K562 (cell line): ENCODE data around the gene NEURL2. TPM values are rescaled to one million over a fixed set of nuclear protein-coding genes. Genes with fewer than 3 reads are reported as not detected.
A peak's percentile ranks its signal among the peaks of the same experiment; 100 is the strongest.

Source experiments
- ATAC-seq: fragments of 200-7000 bp; cut with Tn5 transposase; 3 replicates; pipeline ENCODE4 v1.9.1; 2020; ENCODE audit warnings: moderate library complexity
- BruUV-seq: library from RNA; stranded (reverse); fragments of 400-500 nt; replicated peaks from 2 replicates; lab custom pipeline; 2021; lab: Mats Ljungman, UMichigan
- CTCF ChIA-PET: fragments of 300-600 bp; formaldehyde crosslinking; extraction: SDS; loops from one replicate; lab custom pipeline; 2021; ENCODE audit warnings: low intra/inter-chr PET ratio; lab: Yijun Ruan, JAX
- POLR2A ChIA-PET: fragments of 300-600, 350-650 bp; sonication (Branson Sonifier 250); formaldehyde crosslinking; extraction: SDS; loops from one replicate; lab custom pipeline; 2021; ENCODE audit warnings: antibody characterized with exemption, inconsistent platforms; lab: Yijun Ruan, JAX
- DNase-seq, 4 experiments: peaks; one replicate each; pipeline versions ENCODE4 v3.0.0 to v3.0.0-alpha.2; 2011 to 2018; ENCODE audit warnings: low spot score in 3 of 4, mixed read lengths in 3 of 4; ENCODE audit errors: extremely low read depth in 1 of 4
- FAIRE-seq: peaks from 2 replicates; lab custom pipeline; 2011; peaks lifted over from hg19 to GRCh38; lab: Jason Lieb, UNC
- H2AFZ ChIP-seq: 2 replicates; pipeline ENCODE4 v1.6.0; 2011; ENCODE audit warnings: low read depth, low read length, control low read depth, inconsistent platforms
- H3K27ac ChIP-seq: fragments of 200-600 bp; 3 replicates; pipeline ENCODE4 v1.8.0; 2011; ENCODE audit warnings: low read depth, mild to moderate bottlenecking, control low read depth, inconsistent platforms, low read length, moderate library complexity, mixed read lengths; ENCODE audit errors: extremely low read depth
- H3K27me3 ChIP-seq, 2 experiments: fragments of 300-600 bp in 1 of 2; 2 replicates in 1 of 2; 3 replicates in 1 of 2; pipeline versions ENCODE4 v1.6.0 to v1.8.0; 2011; ENCODE audit warnings: inconsistent platforms in 2 of 2, low read length in 2 of 2, mild to moderate bottlenecking in 1 of 2, mixed read lengths in 1 of 2, moderate library complexity in 1 of 2; ENCODE audit not compliant: control insufficient read depth in 2 of 2, insufficient read depth in 2 of 2
- H3K36me3 ChIP-seq: fragments of 300-600 bp; 3 replicates; pipeline ENCODE4 v1.8.0; 2011; ENCODE audit warnings: mild to moderate bottlenecking, low read length, inconsistent platforms; ENCODE audit not compliant: control insufficient read depth, insufficient read depth
- H3K4me1 ChIP-seq, 2 experiments: fragments of 200-600 bp in 1 of 2; replicated peaks in 1 of 2; 2 replicates in 1 of 2; 3 replicates in 1 of 2; pipeline versions ENCODE4 v1.5.1 to v1.8.0; 2011; ENCODE audit warnings: inconsistent platforms in 2 of 2, low read length in 2 of 2, mild to moderate bottlenecking in 1 of 2, mixed read lengths in 1 of 2, moderate library complexity in 1 of 2; ENCODE audit not compliant: control insufficient read depth in 2 of 2, insufficient read depth in 2 of 2
- H3K4me2 ChIP-seq: 2 replicates; pipeline ENCODE4 v1.6.1; 2011; ENCODE audit warnings: low read length, control low read depth, inconsistent platforms, mixed read lengths; ENCODE audit not compliant: insufficient read depth
- H3K4me3 ChIP-seq: fragments of 200-600 bp; sonication (generic), shearing (Covaris generic); 2 replicates; pipeline ENCODE4 v1.5.1; 2016; ENCODE audit warnings: control low read depth, inconsistent platforms
- H3K79me2 ChIP-seq: fragments of 200-600 bp; 3 replicates; pipeline ENCODE4 v1.8.0; 2011; ENCODE audit warnings: low read length, inconsistent platforms; ENCODE audit not compliant: control insufficient read depth, insufficient read depth
- H3K9ac ChIP-seq, 2 experiments: 2 replicates each; pipeline versions ENCODE4 v1.6.0 to v1.6.1; 2011; ENCODE audit warnings: low read depth in 2 of 2, low read length in 2 of 2, control low read depth in 1 of 2, inconsistent platforms in 1 of 2, mild to moderate bottlenecking in 1 of 2, mixed read lengths in 1 of 2; ENCODE audit not compliant: insufficient read depth in 1 of 2
- H3K9me1 ChIP-seq: one replicate; pipeline ENCODE4 v1.6.0; 2011; ENCODE audit warnings: inconsistent platforms, mild to moderate bottlenecking, low read length, moderate library complexity; ENCODE audit not compliant: control insufficient read depth, insufficient read depth
- H3K9me3 ChIP-seq: replicated peaks from 2 replicates; pipeline ENCODE4 v1.5.1; 2011; ENCODE audit warnings: low read depth, low read length, inconsistent platforms; ENCODE audit not compliant: control insufficient read depth, insufficient read depth
- H4K20me1 ChIP-seq: replicated peaks from 2 replicates; pipeline ENCODE4 v1.6.1; 2011; ENCODE audit warnings: low read length, inconsistent platforms, mixed read lengths; ENCODE audit not compliant: control insufficient read depth, insufficient read depth
- CGGBP1 ChIP-seq: fragments of 250-450 bp; sonication (Bioruptor Pico); IDR thresholded peaks from 2 replicates; pipeline ENCODE4 v1.9.0; 2021; ENCODE audit warnings: mild to moderate bottlenecking
- CTCF ChIP-seq, 3 experiments: IDR thresholded peaks in 2 of 3; conservative IDR thresholded peaks in 1 of 3; 2 replicates each; pipeline ENCODE4 v1.5.1; 2011 to 2012; ENCODE audit warnings: low read length in 3 of 3, mild to moderate bottlenecking in 3 of 3, control low read depth in 2 of 3, improper control_type of control experiment in 1 of 3, inconsistent platforms in 1 of 3, low read depth in 1 of 3, mixed read lengths in 1 of 3, moderate library complexity in 1 of 3; ENCODE audit not compliant: insufficient read depth in 2 of 3
- DIDO1 ChIP-seq: fragments of 450-650 bp; IDR thresholded peaks from 2 replicates; pipeline ENCODE4 v1.6.1; 2016; ENCODE audit warnings: low read depth, missing biosample characterization, missing genetic modification characterization
- ELF2 ChIP-seq: fragments of 250-450 bp; sonication (Bioruptor Pico); IDR thresholded peaks from 2 replicates; pipeline ENCODE4 v1.5.0; 2021; ENCODE audit warnings: mild to moderate bottlenecking
- FUS ChIP-seq: fragments of 200-400 bp; formaldehyde crosslinking; optimal IDR thresholded peaks from 2 replicates; pipeline ENCODE3; 2017; ENCODE audit warnings: low read depth, low read length
- L3MBTL2 ChIP-seq: fragments of 450-650 bp; IDR thresholded peaks from 2 replicates; pipeline ENCODE4 v1.6.1; 2016; ENCODE audit warnings: mild to moderate bottlenecking, moderate library complexity
- MLX ChIP-seq, 2 experiments: fragments of 450-650 bp in 1 of 2; sonication (generic) in 1 of 2; formaldehyde crosslinking; conservative IDR thresholded peaks; 2 replicates each; pipeline versions ENCODE4 v1.4.0 to v1.8.1; 2020 to 2022; ENCODE audit warnings: mild to moderate bottlenecking in 1 of 2, missing genetic modification reagents in 1 of 2
- NCOR1 ChIP-seq: fragments of 450-650 bp; IDR thresholded peaks from 2 replicates; pipeline ENCODE4 v1.6.1; 2016; ENCODE audit warnings: mild to moderate bottlenecking, moderate library complexity
- NFRKB ChIP-seq: fragments of 450-650 bp; IDR thresholded peaks from 2 replicates; pipeline ENCODE4 v1.6.1; 2016; ENCODE audit warnings: low read depth
- RAD21 ChIP-seq, 2 experiments: fragments of 250-450 bp in 1 of 2; fragments of 450-650 bp in 1 of 2; sonication (Bioruptor Pico) in 1 of 2; formaldehyde crosslinking in 1 of 2; IDR thresholded peaks in 1 of 2; conservative IDR thresholded peaks in 1 of 2; 2 replicates each; pipeline versions ENCODE4 v1.4.0 to v1.8.0; 2020 to 2022; ENCODE audit warnings: mild to moderate bottlenecking in 2 of 2, moderate library complexity in 1 of 2
- RBM25 ChIP-seq: fragments of 200-400 bp; formaldehyde crosslinking; IDR thresholded peaks from 2 replicates; pipeline ENCODE4 v1.6.1; 2018; ENCODE audit warnings: low read length, low read depth, moderate library complexity; ENCODE audit not compliant: severe bottlenecking
- SMAD2 ChIP-seq: fragments of 150-350 bp; IDR thresholded peaks from 2 replicates; pipeline ENCODE4 v1.6.1; 2014; ENCODE audit warnings: low read depth, mild to moderate bottlenecking, low read length
- TFAP4 ChIP-seq: sonication (generic); formaldehyde crosslinking; IDR thresholded peaks from 2 replicates; pipeline ENCODE4 v1.8.0; 2022; ENCODE audit warnings: missing genetic modification reagents, mild to moderate bottlenecking, moderate library complexity, borderline replicate concordance
- ZNF212 ChIP-seq: fragments of 450-650 bp; formaldehyde crosslinking; IDR thresholded peaks from 2 replicates; pipeline ENCODE4 v1.4.0; 2020; ENCODE audit warnings: mild to moderate bottlenecking
- ZNF239 ChIP-seq: fragments of 250-450 bp; sonication (Bioruptor Pico); IDR thresholded peaks from 2 replicates; pipeline ENCODE4 v1.4.0; 2020; ENCODE audit warnings: mild to moderate bottlenecking
- ZNF584 ChIP-seq: fragments of 200-800 bp; sonication (Bioruptor generic); IDR thresholded peaks from 2 replicates; pipeline ENCODE4 v1.6.1; 2016; ENCODE audit warnings: low read depth, mild to moderate bottlenecking, missing genetic modification characterization, missing compliant biosample characterization
- ZNF655 ChIP-seq: fragments of 250-450 bp; sonication (Bioruptor Pico); IDR thresholded peaks from 2 replicates; pipeline ENCODE4 v1.5.0; 2021
- WGBS: fragments of 100-300 bp; shearing (Covaris generic); methylation state at CpG from one replicate; pipeline ENCODE4 v1.1.6; 2016; ENCODE audit warnings: low coverage, mixed read lengths; ENCODE audit not compliant: insufficient coverage; ENCODE audit errors: missing lambda C conversion rate; 5-methylcytosine and 5-hydroxymethylcytosine counted together
- in situ Hi-C: fragments of 300-500 bp; cut with MboI; formaldehyde crosslinking; loops from 4 replicates; pipeline ENCODE4 v1.15.0; 2018; ENCODE audit warnings: inconsistent platforms, mixed read lengths
- intact Hi-C: fragments of 100-400 bp; cut with micrococcal nuclease; formaldehyde crosslinking; loops from 2 replicates; pipeline ENCODE4 v1.14.2; 2022
- polyA plus RNA-seq, 8 experiments: library from polyadenylated mRNA; depleted of rRNA in 4 of 8; stranded (reverse) in 5 of 8; unstranded in 3 of 8; fragments of >200 nt; fragmentation: Nextera tagmentation in 2 of 8; fragmentation: Illumina TruSeq in 1 of 8; extraction: Ambion mirVana in 2 of 8; extraction: Trizol in 1 of 8; gene quantifications; 2 replicates each; pipeline versions ENCODE4 v1.2.1 to v1.2.3, GENCODE V29; 2011 to 2014; ENCODE audit warnings: inconsistent platforms in 1 of 8, missing spikeins in 1 of 8
- total RNA-seq, 7 experiments: library from RNA; depleted of rRNA in 6 of 7; stranded (reverse); fragments of >200 nt in 6 of 7; fragmentation: Illumina TruSeq in 2 of 7; extraction: Trizol in 2 of 7; gene quantifications; 2 replicates each; pipeline versions ENCODE4 v1.2.1 to v1.2.3, GENCODE V29; 2011 to 2021; ENCODE audit warnings: low replicate concordance in 1 of 7

The NEURL2 gene
- total and polyA plus RNA-seq, 9 of the 15 experiments (the other 6 are each of a cell fraction or from before 2014, with no cell fraction given): 0.22 to 1.9 (median 0.50) TPM; not detected in 1

- Histone ChIP-seq H3K9me1 (no peaks in the 10 kb centered on the region), H3K36me3 (no peaks in the 10 kb centered on the region), H3K4me3 (no peak overlapping the region), H3K9ac (no peak overlapping the region), H3K4me1 (peaks cover 10 to 16% of the 10 kb centered on the region in 2 experiments; a peak in 4 of 5 replicates), H4K20me1 (0 out of 2 replicates have a peak, but pooled peaks cover 3% of the 10 kb centered on the region), H3K9me3 (no peaks in the 10 kb centered on the region), H3K27me3 (no peaks in the 10 kb centered on the region), H2AFZ (no peak overlapping the region), H3K27ac (no peak overlapping the region), H3K79me2 (no peaks in the 10 kb centered on the region), H3K4me2 (no peak overlapping the region)
- intact Hi-C loops: no loop called here
- ChIA-PET CTCF (no interaction called here), POLR2A (interaction anchor here (0.5 to 8.0 kb wide), 4 partner anchors 9 to 14 kb away, joined by 3 to 91 read pairs (median 6); partner anchors contain the start of gene PCIF1)
- no peak for DNase-seq
- BruUV-seq: no TSS peak
- WGBS: 75% methylated on average over 12 of the region's 12 CpGs
- FAIRE-seq: no peak
- in situ Hi-C loops: no loop called here
- no peak for ATAC-seq
- TF ChIP-seq L3MBTL2 (no peak), NFRKB (no peak), RBM25 (peak; percentile 94), SMAD2 (no peak), RAD21 (CRISPR knock-in tag; conservative IDR thresholded peaks at IDR 0.05 in 1 of 2, IDR thresholded peaks at IDR 0.05 in 1 of 2) (no peak), ZNF655 (CRISPR knock-in tag) (no peak), CTCF (IDR thresholded peaks at IDR 0.05 in 2 of 3, conservative IDR thresholded peaks at IDR 0.05 in 1 of 3; ENCODE audit: insufficient read depth in 2 of 3, low read depth in 1 of 3, low read length in 3 of 3) (no peak), ELF2 (CRISPR knock-in tag) (no peak), NCOR1 (no peak), ZNF584 (CRISPR knock-in tag) (no peak), DIDO1 (tag) (no peak), CGGBP1 (CRISPR knock-in tag) (no peak), ZNF212 (CRISPR knock-in tag) (no peak), TFAP4 (no peak), MLX (CRISPR knock-in tag; conservative IDR thresholded peaks at IDR 0.05) (no peak), ZNF239 (CRISPR knock-in tag) (no peak), FUS (no peak)
These were observed 27.9 kb upstream of the NEURL2 start for GRCh38 chr20:45918779-45919537.
